NCI-H2029 (cell line): ENCODE data around the gene DGCR8.
A peak's percentile ranks its signal among the peaks of the same experiment; 100 is the strongest.
"Not testable (repeated sequence)": the region's sequence is repeated elsewhere in the genome, so short reads cannot be mapped to it uniquely, and the experiment has no call there.

Experiments used
- DNase-seq: peaks from one replicate; lab custom pipeline; 2025; lab: John Stamatoyannopoulos, UW

The DGCR8 gene

DNA sequence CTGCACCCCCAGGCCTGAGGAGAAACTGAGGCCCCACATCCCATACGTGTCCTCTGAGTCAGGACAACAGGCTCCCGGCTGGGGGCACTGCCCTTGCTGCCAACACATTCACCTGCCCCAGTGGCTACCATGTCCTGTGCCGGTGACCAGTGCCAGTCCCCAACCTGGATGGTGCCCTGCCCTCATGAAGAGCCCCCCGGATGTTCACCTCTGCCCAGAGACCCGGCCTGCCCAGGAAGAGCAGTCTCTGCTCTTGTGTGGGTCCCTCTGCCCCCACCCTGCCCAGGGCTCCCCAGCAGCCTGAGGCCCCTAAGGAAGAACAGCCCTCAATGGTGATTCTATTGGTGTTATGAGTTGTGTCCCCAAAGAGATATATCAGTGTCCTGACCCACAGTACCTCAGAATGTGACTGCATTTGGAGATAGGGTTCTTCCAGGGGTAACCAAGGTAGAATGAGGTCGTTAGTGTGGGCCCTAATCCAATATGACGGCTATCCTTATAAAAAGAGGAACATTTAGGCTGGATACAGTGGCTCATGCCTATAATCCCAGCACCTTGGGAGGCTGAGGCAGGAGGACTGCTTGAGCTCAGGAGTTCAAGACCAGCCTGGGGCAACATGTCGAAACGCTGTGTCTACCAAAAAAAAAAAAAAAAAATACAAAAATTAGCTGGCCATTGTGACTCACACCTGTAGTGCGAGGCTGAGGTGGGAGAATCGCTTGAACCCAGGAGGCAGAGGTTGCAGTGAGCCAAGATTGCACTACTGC is 13.2 kb upstream of the DGCR8 start:
- DNase-seq, result no peak

- not testable (repeated sequence) for DNase-seq
These were observed 12.7 kb upstream of the DGCR8 start for GRCh38 chr22:20067384-20067682.

- DNase-seq, result no peak
These were observed 11.4 kb upstream of the DGCR8 start for GRCh38 chr22:20068640-20069039.

DNA sequence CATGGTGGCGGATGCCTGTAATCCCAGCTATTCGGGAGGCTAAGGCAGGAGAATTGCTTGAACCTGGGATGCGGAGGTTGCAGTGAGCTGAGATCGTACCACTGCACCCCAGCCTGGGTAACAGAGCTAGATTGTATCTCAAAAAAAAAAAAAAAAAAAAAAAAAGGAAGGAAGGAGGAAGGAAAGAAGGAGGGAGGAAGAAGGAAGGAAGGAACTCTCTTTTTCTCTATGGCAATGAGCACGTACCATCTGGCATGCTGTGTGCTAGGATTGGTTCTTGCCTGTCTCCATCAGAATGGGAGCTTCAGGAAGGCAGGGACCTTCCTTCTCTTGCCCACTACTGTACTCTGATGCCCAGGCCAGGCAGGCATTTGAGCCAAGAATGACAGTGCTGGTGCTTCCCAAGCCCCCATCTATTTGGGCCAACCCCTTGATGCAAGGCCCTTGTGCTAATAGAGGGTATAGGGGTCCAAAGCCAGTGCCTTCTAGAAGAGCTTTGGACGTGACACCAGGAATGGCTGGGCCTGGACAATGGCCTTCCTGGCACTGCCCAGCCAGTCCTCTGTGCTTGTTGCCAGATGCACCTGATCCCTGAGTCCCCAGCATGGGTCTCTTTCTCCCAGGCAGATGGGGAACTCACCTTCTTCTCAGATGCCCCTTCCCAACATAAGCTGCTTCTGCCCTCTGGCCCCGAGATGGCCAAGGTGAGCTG is 10.6 kb upstream of the DGCR8 start:
- DNase-seq, result no peak

- DNase-seq, result no peak
These were observed 8.5 kb upstream of the DGCR8 start for GRCh38 chr22:20071524-20071972.

GRCh38 chr22:20076627-20077172 is 3.3 kb upstream of the DGCR8 start:
- no peak for DNase-seq

DNA sequence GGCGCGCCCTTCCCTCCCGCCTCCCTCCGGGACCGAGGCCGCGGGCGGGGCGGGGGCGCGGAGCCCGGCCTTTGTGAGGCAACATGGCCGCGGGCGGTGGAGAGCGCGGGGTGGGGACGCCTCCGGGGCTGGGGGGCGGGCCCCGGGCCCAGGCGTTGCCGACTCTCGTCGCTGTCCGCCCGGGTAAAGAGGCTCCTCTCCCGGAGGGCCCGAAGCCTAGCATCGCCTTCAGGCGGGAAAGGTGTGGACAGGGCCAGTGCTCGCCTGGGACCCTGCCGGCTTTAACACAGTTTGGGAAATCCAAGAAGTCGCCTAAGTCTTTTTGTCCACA is 369 bp downstream of the DGCR8 start:
- DNase-seq, result peak; percentile 46

GRCh38 chr22:20080776-20081654 is 974 bp downstream of the DGCR8 start:
- peak; percentile 62 for DNase-seq

- DNase-seq, result no peak
These were observed 3.3 kb downstream of the DGCR8 start for GRCh38 chr22:20083157-20083890.

DNA sequence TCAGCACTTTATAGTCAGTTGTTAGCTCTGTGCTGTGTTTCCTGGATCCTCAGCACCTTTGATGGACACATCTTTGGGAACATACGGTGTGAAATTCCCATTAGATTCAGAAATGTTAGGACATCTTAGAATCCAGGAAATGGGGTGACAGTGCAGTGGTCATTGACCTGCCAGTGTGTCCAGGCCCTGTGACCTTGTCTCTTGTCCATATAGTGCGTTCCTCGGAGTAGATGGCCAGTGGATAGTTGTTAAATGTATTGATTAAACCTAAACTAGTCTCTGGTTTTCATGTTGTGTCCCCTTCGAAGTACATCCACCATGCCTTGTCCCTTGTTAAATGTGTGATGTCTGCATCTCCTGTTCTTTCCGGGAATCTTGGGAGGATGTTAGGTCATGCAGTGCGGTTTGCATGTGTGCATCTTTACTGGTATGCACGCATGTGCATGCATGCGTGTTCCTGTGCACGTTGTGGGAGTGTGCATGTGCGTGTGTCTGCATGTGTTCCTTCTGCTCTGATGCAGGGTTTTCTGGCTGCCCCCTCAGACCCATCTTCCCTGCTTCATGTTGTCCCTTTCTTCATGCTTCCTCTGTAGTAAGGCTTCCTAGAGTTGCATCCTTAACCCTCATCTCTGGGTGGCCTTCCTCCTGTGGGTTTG is 4.0 kb downstream of the DGCR8 start:
- DNase-seq, result no peak

GRCh38 chr22:20084547-20085413 is 4.7 kb downstream of the DGCR8 start:
- no peak for DNase-seq

DNA sequence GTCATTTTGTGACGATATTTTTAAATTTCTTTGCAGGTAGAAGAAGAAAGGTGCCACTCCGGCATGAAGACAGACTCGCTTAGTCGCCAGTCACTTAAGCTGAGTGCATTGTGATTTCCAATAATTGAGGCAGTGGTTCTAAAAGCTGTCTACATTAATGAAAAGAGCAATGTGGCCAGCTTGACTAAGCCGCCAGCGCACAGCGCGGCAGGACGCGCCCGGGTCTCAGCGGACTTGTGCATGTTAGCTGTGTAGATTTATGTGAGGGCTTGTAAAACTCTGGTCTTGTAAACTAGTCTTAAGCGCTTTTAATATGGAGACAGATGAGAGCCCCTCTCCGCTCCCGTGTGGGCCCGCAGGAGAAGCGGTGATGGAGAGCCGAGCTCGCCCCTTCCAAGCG is 5.6 kb downstream of the DGCR8 start:
- no peak for DNase-seq

DNA sequence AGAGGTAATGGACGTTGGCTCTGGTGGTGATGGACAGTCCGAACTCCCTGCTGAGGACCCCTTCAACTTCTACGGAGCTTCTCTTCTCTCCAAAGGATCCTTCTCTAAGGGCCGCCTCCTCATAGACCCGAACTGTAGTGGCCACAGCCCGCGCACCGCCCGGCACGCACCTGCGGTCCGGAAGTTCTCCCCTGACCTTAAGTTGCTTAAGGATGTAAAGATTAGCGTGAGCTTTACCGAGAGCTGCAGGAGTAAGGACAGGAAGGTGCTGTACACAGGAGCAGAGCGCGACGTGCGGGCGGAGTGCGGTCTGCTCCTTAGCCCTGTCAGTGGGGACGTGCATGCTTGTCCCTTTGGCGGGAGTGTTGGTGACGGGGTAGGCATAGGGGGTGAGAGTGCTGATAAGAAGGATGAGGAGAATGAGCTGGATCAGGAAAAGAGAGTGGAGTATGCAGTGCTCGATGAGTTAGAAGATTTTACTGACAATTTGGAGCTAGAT is 6.1 kb downstream of the DGCR8 start:
- no peak for DNase-seq

DNA sequence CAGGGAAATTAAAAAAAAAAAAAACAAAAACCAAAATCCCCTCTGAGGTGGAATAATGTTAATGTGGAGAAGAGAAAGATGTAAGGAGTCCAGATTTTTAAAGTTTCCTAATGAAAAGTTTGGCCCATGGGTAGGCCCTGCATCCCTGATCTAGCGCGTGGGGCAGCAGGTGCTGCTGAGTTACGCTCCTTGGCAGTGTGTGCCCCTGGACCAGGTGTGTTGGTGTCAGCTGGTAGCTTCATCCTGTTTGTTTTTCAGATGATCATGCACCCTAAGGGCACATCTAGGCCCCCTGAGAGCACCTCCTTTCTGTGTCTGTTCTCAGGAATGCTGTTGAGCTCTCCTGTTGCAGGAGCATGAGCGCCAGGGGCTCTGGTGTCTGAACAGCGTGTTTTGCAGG is 6.7 kb downstream of the DGCR8 start:
- no peak for DNase-seq

- no peak for DNase-seq
These were observed 7.5 kb downstream of the DGCR8 start for GRCh38 chr22:20087319-20088262.

DNA sequence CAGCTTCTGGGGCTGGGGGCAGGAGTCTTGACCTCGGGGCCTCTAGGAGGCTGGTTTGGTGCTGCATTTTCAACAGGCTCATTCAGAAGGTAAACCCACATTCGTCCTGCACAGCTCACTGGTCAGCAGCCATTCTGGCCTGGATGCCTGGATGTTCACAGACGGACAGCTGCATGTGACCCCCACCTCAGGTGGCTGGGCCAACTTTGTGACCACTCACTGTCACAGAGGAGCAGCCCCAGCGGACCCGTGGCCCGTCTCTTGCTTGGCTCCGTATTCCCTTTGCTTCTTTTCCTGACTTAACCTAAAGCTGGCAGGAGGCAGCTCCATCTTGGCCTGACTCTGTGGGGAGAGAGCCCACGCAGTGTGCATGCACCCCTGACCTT is 8.2 kb downstream of the DGCR8 start:
- DNase-seq, result no peak

- no peak for DNase-seq
These were observed 9.4 kb downstream of the DGCR8 start for GRCh38 chr22:20089226-20089976.

DNA sequence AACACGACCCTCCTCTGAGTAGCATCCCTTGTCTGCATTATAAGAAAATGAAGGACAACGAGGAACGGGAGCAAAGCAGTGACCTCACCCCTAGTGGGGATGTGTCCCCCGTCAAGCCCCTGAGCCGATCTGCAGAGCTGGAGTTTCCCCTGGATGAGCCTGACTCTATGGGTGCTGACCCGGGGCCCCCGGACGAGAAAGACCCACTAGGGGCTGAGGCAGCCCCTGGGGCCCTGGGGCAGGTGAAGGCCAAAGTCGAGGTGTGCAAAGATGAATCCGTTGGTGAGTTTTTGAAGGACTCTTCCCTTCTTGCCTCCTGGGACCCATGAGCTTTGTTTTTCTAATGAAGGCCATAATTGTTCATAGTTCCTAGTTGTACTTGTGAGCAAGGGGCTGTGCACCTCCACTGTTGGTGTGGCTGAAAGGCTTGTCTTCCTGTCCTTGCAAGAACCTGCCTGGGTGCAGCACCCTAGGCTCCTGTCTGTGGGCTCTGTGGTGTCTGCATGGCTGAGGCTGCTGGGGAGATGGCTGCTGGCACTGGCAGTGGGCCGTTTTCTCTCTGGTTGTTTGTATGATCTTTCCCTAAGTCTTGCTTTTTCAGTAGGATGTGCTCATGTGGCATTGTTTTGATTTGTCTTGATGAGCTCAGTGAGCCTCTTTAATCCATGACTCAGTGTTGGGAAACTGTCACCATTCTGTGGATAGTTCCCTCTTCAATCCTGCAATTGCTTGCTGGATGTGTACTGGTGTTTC is 10.1 kb downstream of the DGCR8 start:
- DNase-seq, result no peak
